ENCODE data around the gene RAD21L1. TPM values are rescaled to one million over a fixed set of nuclear protein-coding genes. Genes with fewer than 3 reads are reported as not detected.

Gene RAD21L1
- total RNA-seq, 4 donors from 2014 or later, result 0.39 TPM; not detected in 3

DNA sequence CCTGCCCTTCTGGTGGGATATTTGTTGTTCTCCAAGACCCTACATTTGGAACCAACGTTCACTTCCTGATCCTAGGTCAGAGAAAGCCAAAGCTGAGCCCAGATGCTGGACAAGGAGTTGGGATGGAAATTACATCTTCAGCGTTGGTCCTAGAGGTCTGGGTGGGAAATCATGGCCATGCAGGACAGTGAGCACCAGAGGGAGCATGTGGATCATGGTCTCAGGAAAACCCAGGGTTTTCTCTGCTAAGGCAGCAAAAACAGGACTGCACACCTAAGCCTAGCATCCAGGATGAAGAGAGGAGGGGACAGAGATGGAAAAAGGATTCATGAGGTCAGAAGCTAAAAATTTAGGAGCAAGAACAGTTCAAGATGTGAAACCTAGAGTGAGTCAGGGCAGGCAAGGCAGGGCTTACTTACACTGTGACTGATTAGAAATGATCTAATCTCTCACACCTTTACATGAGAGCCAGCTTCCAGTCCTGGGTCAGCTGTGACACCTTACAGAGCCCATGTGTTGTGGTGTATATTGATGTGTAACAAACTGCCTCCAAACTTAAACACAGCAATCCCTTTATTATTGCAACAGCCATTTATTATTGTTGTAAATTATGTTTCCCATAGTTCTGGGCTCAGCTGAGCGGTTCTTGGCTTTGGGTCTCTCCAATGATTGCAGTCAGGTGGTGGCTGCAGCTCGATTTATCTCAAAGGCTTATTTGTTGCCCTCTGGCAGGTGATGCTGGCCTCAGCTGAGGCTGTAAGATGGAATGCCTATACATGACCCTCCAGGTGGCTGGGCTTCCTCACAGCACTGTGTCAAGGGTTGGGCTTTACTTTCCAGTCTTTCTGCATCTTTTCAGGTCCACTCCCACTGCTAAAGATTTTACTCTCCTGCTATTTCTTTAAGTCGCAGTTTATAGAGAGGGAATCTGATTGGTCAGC lies 16.1 kb upstream of the RAD21L1 start:
- Histone ChIP-seq H3K27me3 (peaks cover 0 to 4% of the 10 kb centered on the region in 2 donors), H3K27ac (no peak overlapping the region), H3K4me3 (no peak overlapping the region), H3K9me3 (no peaks in the 10 kb centered on the region), H3K36me3 (no peaks in the 10 kb centered on the region), H3K4me1 (peaks cover 0 to 11% (median 4%) of the 10 kb centered on the region in 4 donors)
- no peak for DNase-seq (ENCODE audit: low spot score in 2 of 2)
- no peak for TF ChIP-seq POLR2A (IDR thresholded peaks at IDR 0.05)
- TF ChIP-seq, protein P1, sequence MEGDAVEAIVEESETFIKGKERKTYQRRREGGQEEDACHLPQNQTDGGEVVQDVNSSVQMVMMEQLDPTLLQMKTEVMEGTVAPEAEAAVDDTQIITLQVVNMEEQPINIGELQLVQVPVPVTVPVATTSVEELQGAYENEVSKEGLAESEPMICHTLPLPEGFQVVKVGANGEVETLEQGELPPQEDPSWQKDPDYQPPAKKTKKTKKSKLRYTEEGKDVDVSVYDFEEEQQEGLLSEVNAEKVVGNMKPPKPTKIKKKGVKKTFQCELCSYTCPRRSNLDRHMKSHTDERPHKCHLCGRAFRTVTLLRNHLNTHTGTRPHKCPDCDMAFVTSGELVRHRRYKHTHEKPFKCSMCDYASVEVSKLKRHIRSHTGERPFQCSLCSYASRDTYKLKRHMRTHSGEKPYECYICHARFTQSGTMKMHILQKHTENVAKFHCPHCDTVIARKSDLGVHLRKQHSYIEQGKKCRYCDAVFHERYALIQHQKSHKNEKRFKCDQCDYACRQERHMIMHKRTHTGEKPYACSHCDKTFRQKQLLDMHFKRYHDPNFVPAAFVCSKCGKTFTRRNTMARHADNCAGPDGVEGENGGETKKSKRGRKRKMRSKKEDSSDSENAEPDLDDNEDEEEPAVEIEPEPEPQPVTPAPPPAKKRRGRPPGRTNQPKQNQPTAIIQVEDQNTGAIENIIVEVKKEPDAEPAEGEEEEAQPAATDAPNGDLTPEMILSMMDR (IDR thresholded peaks at IDR 0.05), result no peak
- TF ChIP-seq EP300 (IDR thresholded peaks at IDR 0.05), result no peak
- 54 to 57% methylated on average over 5 of the region's 5 CpGs for WGBS, 2 donors

DNA sequence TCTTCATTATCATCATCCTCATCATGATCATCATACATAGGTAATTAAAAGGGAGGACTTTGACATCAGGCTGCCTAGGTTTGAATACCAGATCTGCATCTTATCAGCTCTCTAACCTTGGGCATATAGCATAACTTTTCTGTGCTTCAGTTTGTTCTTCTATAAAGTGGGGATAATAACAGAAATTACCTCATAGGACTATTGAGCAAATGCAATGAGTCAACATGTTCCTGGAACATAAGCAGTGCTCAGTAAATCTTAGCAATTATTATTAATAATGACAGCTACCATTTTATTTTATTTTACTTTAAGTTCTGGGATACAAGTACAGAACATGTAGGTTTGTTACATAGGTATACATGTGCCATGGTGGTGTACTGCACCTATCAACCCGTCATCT lies 15.3 kb upstream of the RAD21L1 start:
- Histone ChIP-seq H3K4me1 (peaks cover 0 to 11% (median 4%) of the 10 kb centered on the region in 4 donors), H3K4me3 (no peak overlapping the region), H3K27ac (no peak overlapping the region), H3K9me3 (no peaks in the 10 kb centered on the region), H3K27me3 (peaks cover 0 to 4% of the 10 kb centered on the region in 2 donors), H3K36me3 (no peaks in the 10 kb centered on the region)
- TF ChIP-seq POLR2A (IDR thresholded peaks at IDR 0.05) (no peak), EP300 (IDR thresholded peaks at IDR 0.05) (no peak)
- TF ChIP-seq, protein P1 (IDR thresholded peaks at IDR 0.05), result no peak
- WGBS, 2 donors, result 93% methylated on average over 1 of the region's 1 CpG
- DNase-seq (ENCODE audit: low spot score in 2 of 2), result no peak

DNA sequence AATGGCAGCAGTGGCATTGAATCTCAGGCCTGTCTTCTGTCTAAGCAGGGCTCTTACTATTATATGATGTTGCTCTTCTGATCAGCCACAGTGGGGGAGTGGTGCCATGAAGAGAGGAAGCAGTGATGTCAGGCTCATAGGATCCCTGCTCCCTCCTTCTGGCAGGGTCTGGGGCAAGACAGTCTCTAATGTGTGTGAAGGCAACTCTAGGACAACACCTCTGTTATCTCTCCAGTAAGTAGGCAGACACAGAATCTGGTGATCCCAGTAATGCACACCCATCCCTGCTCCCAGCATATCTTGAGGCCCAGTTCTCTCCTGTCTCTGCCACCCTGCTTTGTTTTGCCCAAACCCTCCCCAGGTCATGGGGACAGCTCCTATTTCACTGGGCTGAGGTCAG lies 13.8 kb upstream of the RAD21L1 start:
- DNase-seq (ENCODE audit: low spot score in 2 of 2), result no peak
- TF ChIP-seq EP300 (IDR thresholded peaks at IDR 0.05) (no peak), POLR2A (IDR thresholded peaks at IDR 0.05) (no peak)
- TF ChIP-seq, protein P1 (IDR thresholded peaks at IDR 0.05), result no peak
- H3K27ac ChIP-seq, result no peak overlapping the region
- H3K4me1 ChIP-seq, result peaks cover 0 to 7% (median 4%) of the 10 kb centered on the region in 4 donors
- no peak overlapping the region for H3K4me3 ChIP-seq
- H3K27me3 ChIP-seq, result peaks cover 0 to 4% of the 10 kb centered on the region in 2 donors
- H3K9me3 ChIP-seq, result no peaks in the 10 kb centered on the region
- no peaks in the 10 kb centered on the region for H3K36me3 ChIP-seq

DNA sequence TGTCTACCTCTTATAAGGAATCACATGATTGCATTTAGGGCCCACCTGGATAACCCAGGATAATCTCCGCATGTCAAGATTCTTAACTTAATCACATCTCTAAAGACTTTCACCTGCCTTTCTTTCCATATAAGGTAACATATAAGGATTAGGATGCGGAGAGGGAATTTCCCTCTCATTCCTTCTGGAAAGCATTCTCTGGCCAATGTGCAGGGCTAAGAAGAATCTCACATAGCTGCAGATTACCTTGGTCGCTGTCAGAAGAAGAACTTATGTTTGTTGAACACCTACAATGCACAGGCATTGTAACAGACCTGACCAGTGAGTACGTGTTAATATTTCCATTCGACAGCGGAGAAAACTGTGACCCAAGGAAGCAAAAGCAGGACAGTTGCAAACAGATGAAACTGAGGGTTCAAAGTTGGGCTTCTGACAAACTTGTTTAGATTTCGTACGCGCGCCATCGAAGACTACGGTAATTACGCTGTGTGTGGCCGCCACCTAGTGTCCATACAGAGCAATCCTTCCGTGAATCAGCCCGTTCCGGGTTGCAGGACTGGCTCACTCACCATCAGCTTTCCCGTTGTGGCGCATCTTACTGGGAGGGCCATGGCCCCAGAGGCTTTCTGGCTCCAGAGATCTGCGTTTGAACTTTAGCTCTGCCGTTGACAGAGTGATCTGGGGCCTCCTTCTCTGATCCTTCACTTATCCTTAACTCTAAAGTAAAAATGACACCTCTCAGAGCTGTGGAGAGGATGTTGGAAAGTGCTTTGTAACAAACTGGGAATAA lies 13.0 kb upstream of the RAD21L1 start:
- 14 to 15% methylated on average over 21 of the region's 21 CpGs for WGBS, 2 donors
- H3K27ac ChIP-seq, result no peak overlapping the region
- peaks cover 0 to 4% of the 10 kb centered on the region in 2 donors for H3K27me3 ChIP-seq
- peaks cover 0 to 7% (median 4%) of the 10 kb centered on the region in 4 donors for H3K4me1 ChIP-seq
- TF ChIP-seq, protein P1 (IDR thresholded peaks at IDR 0.05), result peak; percentile 71 to 82 (median 76)
- no peak for TF ChIP-seq POLR2A (IDR thresholded peaks at IDR 0.05)
- no peaks in the 10 kb centered on the region for H3K36me3 ChIP-seq
- no peaks in the 10 kb centered on the region for H3K9me3 ChIP-seq
- peak in 1 of 2 donors; percentile 64 for DNase-seq (ENCODE audit: low spot score in 2 of 2)
- no peak overlapping the region for H3K4me3 ChIP-seq
